ENCODE results near the gene CACNA1E.

Gene CACNA1E

GRCh38 chr1:181587870-181588438 is 104.6 kb downstream of the CACNA1E start:
- no peak for DNase-seq (ENCODE audit: low read depth)

GRCh38 chr1:181588631-181589030 is 105.3 kb downstream of the CACNA1E start:
- no peak for DNase-seq (ENCODE audit: low read depth)

GRCh38 chr1:181592255-181592859 is 109.0 kb downstream of the CACNA1E start:
- no peak for DNase-seq (ENCODE audit: low read depth)

GRCh38 chr1:181593042-181593441 is 109.7 kb downstream of the CACNA1E start:
- no peak for DNase-seq (ENCODE audit: low read depth)

GRCh38 chr1:181594553-181594952 is 111.2 kb downstream of the CACNA1E start:
- DNase-seq (ENCODE audit: low read depth): no peak

- no peak for DNase-seq (ENCODE audit: low read depth)
Observed at GRCh38 chr1:181595234-181595633, 111.9 kb downstream of the CACNA1E start.

- no peak for DNase-seq (ENCODE audit: low read depth)
Observed at GRCh38 chr1:181601186-181601950, 118.1 kb downstream of the CACNA1E start.

- no peak for DNase-seq (ENCODE audit: low read depth)
Observed at GRCh38 chr1:181603735-181604410, 120.6 kb downstream of the CACNA1E start.

GRCh38 chr1:181604482-181605249 is 121.3 kb downstream of the CACNA1E start:
- no peak for DNase-seq (ENCODE audit: low read depth)

- DNase-seq (ENCODE audit: low read depth): no peak
Observed at GRCh38 chr1:181607524-181607923, 124.2 kb downstream of the CACNA1E start.

GRCh38 chr1:181608386-181608785 is 125.1 kb downstream of the CACNA1E start:
- DNase-seq (ENCODE audit: low read depth): no peak

- no peak for DNase-seq (ENCODE audit: low read depth)
Observed at GRCh38 chr1:181608948-181609347, 125.6 kb downstream of the CACNA1E start.

GRCh38 chr1:181612100-181612499 is 128.8 kb downstream of the CACNA1E start:
- no peak for DNase-seq (ENCODE audit: low read depth)

GRCh38 chr1:181618559-181618958 is 135.2 kb downstream of the CACNA1E start:
- no peak for DNase-seq (ENCODE audit: low read depth)

- no peak for DNase-seq (ENCODE audit: low read depth)
Observed at GRCh38 chr1:181620183-181620582, 136.9 kb downstream of the CACNA1E start.

GRCh38 chr1:181623850-181624249 is 140.5 kb downstream of the CACNA1E start:
- DNase-seq (ENCODE audit: low read depth): no peak

- no peak for DNase-seq (ENCODE audit: low read depth)
Observed at GRCh38 chr1:181626279-181626938, 143.1 kb downstream of the CACNA1E start.

- DNase-seq (ENCODE audit: low read depth): no peak
Observed at GRCh38 chr1:181630398-181630797, 147.1 kb downstream of the CACNA1E start.

GRCh38 chr1:181630838-181631237 is 147.5 kb downstream of the CACNA1E start:
- no peak for DNase-seq (ENCODE audit: low read depth)

GRCh38 chr1:181632492-181632891 is 149.2 kb downstream of the CACNA1E start:
- no peak for DNase-seq (ENCODE audit: low read depth)

- no peak for DNase-seq (ENCODE audit: low read depth)
Observed at GRCh38 chr1:181632960-181633359, 149.6 kb downstream of the CACNA1E start.

GRCh38 chr1:181635110-181635509 is 151.8 kb downstream of the CACNA1E start:
- DNase-seq (ENCODE audit: low read depth): no peak

Data from EH (cell line).